GM23338 (cell line): ENCODE measurements around the gene MAP3K4. TPM values are rescaled to one million over a fixed set of nuclear protein-coding genes. Genes with fewer than 3 reads are reported as not detected.

Experiments used
- ATAC-seq: fragments of 200-7000 bp; cut with Tn5 transposase; 3 replicates; pipeline ENCODE4 v1.9.1; 2020
- DNase-seq: peaks from one replicate; pipeline ENCODE4 v3.0.0-alpha.2; 2015; ENCODE audit warnings: low spot score
- H2AFZ ChIP-seq: fragments of 200-600 bp; sonication (generic); 2 replicates; pipeline ENCODE4 v1.8.0; 2016; ENCODE audit warnings: antibody characterized with exemption, mild to moderate bottlenecking, moderate library complexity
- H3F3A ChIP-seq: fragments of 200-600 bp; sonication (generic); replicated peaks from 2 replicates; pipeline ENCODE4 v1.8.0; 2017; ENCODE audit warnings: antibody characterized with exemption, mixed run types, low read depth
- H3K27ac ChIP-seq: fragments of 200-600 bp; sonication (generic); 2 replicates; pipeline ENCODE4 v1.6.1; 2016; ENCODE audit warnings: low read depth
- H3K27me3 ChIP-seq: fragments of 200-600 bp; sonication (generic); 2 replicates; pipeline ENCODE4 v1.8.0; 2016; ENCODE audit warnings: mild to moderate bottlenecking, mixed run types, moderate library complexity; ENCODE audit not compliant: insufficient read depth
- H3K36me3 ChIP-seq: fragments of 200-600 bp; sonication (generic); 2 replicates; pipeline ENCODE4 v1.8.0; 2016; ENCODE audit warnings: mild to moderate bottlenecking; ENCODE audit not compliant: insufficient read depth
- H3K4me1 ChIP-seq: fragments of 200-600 bp; sonication (generic); 2 replicates; pipeline ENCODE4 v1.8.0; 2016; ENCODE audit warnings: mild to moderate bottlenecking, moderate library complexity; ENCODE audit not compliant: insufficient read depth
- H3K4me2 ChIP-seq: fragments of 200-600 bp; sonication (generic); 2 replicates; pipeline ENCODE4 v1.7.1; 2017; ENCODE audit warnings: mixed run types
- H3K4me3 ChIP-seq: fragments of 200-600 bp; sonication (generic); 2 replicates; pipeline ENCODE4 v1.6.1; 2016; ENCODE audit warnings: mixed run types
- H3K79me2 ChIP-seq: fragments of 200-600 bp; sonication (generic); replicated peaks from 2 replicates; pipeline ENCODE4 v1.8.0; 2017; ENCODE audit warnings: mild to moderate bottlenecking; ENCODE audit not compliant: insufficient read depth
- H3K9me2 ChIP-seq: fragments of 200-600 bp; sonication (generic); 2 replicates; pipeline ENCODE4 v1.8.0; 2017; ENCODE audit not compliant: insufficient read depth
- H4K20me1 ChIP-seq: fragments of 200-600 bp; sonication (generic); replicated peaks from 2 replicates; pipeline ENCODE4 v1.8.0; 2017; ENCODE audit warnings: mild to moderate bottlenecking; ENCODE audit not compliant: insufficient read depth
- H3K27ac Mint-ChIP-seq: 2 replicates; pipeline ENCODE4 v1.8.0; 2020; ENCODE audit warnings: inconsistent platforms, mild to moderate bottlenecking, moderate library complexity, mixed read lengths
- H3K27me3 Mint-ChIP-seq: 3 replicates; pipeline ENCODE4 v1.8.0; 2022; ENCODE audit warnings: low read depth, mild to moderate bottlenecking, moderate library complexity, mixed read lengths, inconsistent platforms; ENCODE audit not compliant: insufficient read depth, poor library complexity
- H3K36me3 Mint-ChIP-seq: 3 replicates; pipeline ENCODE4 v1.8.0; 2021; ENCODE audit warnings: low read depth, mild to moderate bottlenecking, inconsistent platforms, moderate library complexity, mixed read lengths
- H3K4me1 Mint-ChIP-seq: 3 replicates; pipeline ENCODE4 v1.8.0; 2020; ENCODE audit warnings: mild to moderate bottlenecking, inconsistent platforms, mixed read lengths
- H3K4me3 Mint-ChIP-seq: 3 replicates; pipeline ENCODE4 v1.8.0; 2021; ENCODE audit warnings: moderate library complexity, mild to moderate bottlenecking, inconsistent platforms, mixed read lengths
- H3K9me3 Mint-ChIP-seq: 3 replicates; pipeline ENCODE4 v1.8.0; 2020; ENCODE audit warnings: moderate library complexity, mild to moderate bottlenecking, inconsistent platforms, mixed read lengths
- CREB1 ChIP-seq: fragments of 250-450 bp; sonication (Bioruptor Pico); IDR thresholded peaks from 2 replicates; pipeline ENCODE4 v1.5.0; 2020; ENCODE audit warnings: low read depth, mild to moderate bottlenecking, moderate library complexity
- CTCF ChIP-seq, 2 experiments: fragments of 200-600 bp in 1 of 2; sonication (generic) in 1 of 2; conservative IDR thresholded peaks; 2 replicates each; pipeline versions ENCODE4 v1.5.1 to v1.6.1; 2016 to 2017; ENCODE audit warnings: antibody characterized with exemption in 2 of 2, low read depth in 2 of 2, mild to moderate bottlenecking in 2 of 2, moderate library complexity in 1 of 2
- ETS1 ChIP-seq: IDR thresholded peaks from 2 replicates; pipeline ENCODE4 v1.6.1; 2016; ENCODE audit warnings: antibody characterized with exemption
- EZH2phosphoT487 ChIP-seq: fragments of 200-600 bp; sonication (generic); IDR thresholded peaks from one replicate; pipeline ENCODE4 v1.8.1; 2018; ENCODE audit warnings: antibody characterized with exemption; ENCODE audit not compliant: unreplicated experiment
- JUNB ChIP-seq: IDR thresholded peaks from one replicate; pipeline ENCODE4 v1.6.1; 2016; ENCODE audit warnings: antibody characterized with exemption; ENCODE audit not compliant: unreplicated experiment
- NANOG ChIP-seq: IDR thresholded peaks from 2 replicates; pipeline ENCODE4 v1.6.1; 2016; ENCODE audit warnings: antibody characterized with exemption, borderline replicate concordance
- POLR2AphosphoS5 ChIP-seq: IDR thresholded peaks from 2 replicates; pipeline ENCODE4 v1.6.1; 2016; ENCODE audit warnings: antibody characterized with exemption, low read depth
- REST ChIP-seq: IDR thresholded peaks from one replicate; pipeline ENCODE4 v1.6.1; 2018; ENCODE audit warnings: antibody characterized with exemption; ENCODE audit not compliant: unreplicated experiment
- STAT1 ChIP-seq: IDR thresholded peaks from one replicate; pipeline ENCODE4 v1.6.1; 2016; ENCODE audit warnings: antibody characterized with exemption; ENCODE audit not compliant: unreplicated experiment
- ZNF114 ChIP-seq: fragments of 250-450 bp; sonication (Bioruptor Pico); IDR thresholded peaks from 2 replicates; pipeline ENCODE4 v1.5.0; 2020; ENCODE audit warnings: mild to moderate bottlenecking, moderate library complexity
- ZNF331 ChIP-seq: fragments of 250-450 bp; sonication (Bioruptor Pico); IDR thresholded peaks from 2 replicates; pipeline ENCODE4 v1.5.0; 2020; ENCODE audit warnings: low read depth, mild to moderate bottlenecking, moderate library complexity
- polyA plus RNA-seq: library from polyadenylated mRNA; unstranded; fragments of >200 nt; fragmentation: Nextera tagmentation; extraction: Ambion mirVana; gene quantifications from 2 replicates; pipeline ENCODE4 v1.2.1, GENCODE V29; 2016
- total RNA-seq: library from RNA; depleted of rRNA; stranded (reverse); fragments of >200 nt; shearing (Covaris generic); gene quantifications from 2 replicates; pipeline ENCODE4 v1.2.3, GENCODE V29; 2014

The MAP3K4 gene
- total and polyA plus RNA-seq, 2 experiments from 2014 or later = 44.4 to 48.8 TPM

GRCh38 chr6:161048641-161049040, 57.1 kb downstream of the MAP3K4 start:
- H3F3A ChIP-seq = no peaks in the 10 kb centered on the region
- no peaks in the 10 kb centered on the region; the same call in 1 of the 2 replicates for H3K36me3 ChIP-seq
- no peak for ATAC-seq
- no peaks in the 10 kb centered on the region for H3K4me1 ChIP-seq
- no peak overlapping the region for H3K27ac ChIP-seq
- H4K20me1 ChIP-seq = peaks cover 4% of the 10 kb centered on the region; the same call in 1 of the 2 replicates
- H3K79me2 ChIP-seq = peaks cover 30% of the 10 kb centered on the region
- no peak for TF ChIP-seq REST
- TF ChIP-seq NANOG = no peak
- no peak for TF ChIP-seq ETS1
- no peak for TF ChIP-seq CTCF (conservative IDR thresholded peaks at IDR 0.05; ENCODE audit: low read depth in 2 of 2)
- no peak for TF ChIP-seq JUNB
- TF ChIP-seq ZNF114 (CRISPR knock-in tag) = no peak
- no peak for TF ChIP-seq CREB1 (CRISPR knock-in tag)
- TF ChIP-seq POLR2AphosphoS5 = no peak
- no peak for TF ChIP-seq EZH2phosphoT487
- no peak for TF ChIP-seq STAT1
- TF ChIP-seq ZNF331 (CRISPR knock-in tag) = no peak
- H3K4me2 ChIP-seq = no peak overlapping the region
- no peaks in the 10 kb centered on the region for H3K27me3 ChIP-seq
- no peaks in the 10 kb centered on the region; the same call in 2 of the 3 replicates for H3K36me3 Mint-ChIP-seq
- no peak overlapping the region for H3K4me3 ChIP-seq
- no peak for DNase-seq
- no peak overlapping the region for H2AFZ ChIP-seq
- no peak overlapping the region for H3K4me3 Mint-ChIP-seq
- H3K9me2 ChIP-seq = no peaks in the 10 kb centered on the region
- H3K4me1 Mint-ChIP-seq = no peaks in the 10 kb centered on the region
- H3K27me3 Mint-ChIP-seq = no peaks in the 10 kb centered on the region
- no peaks in the 10 kb centered on the region for H3K9me3 Mint-ChIP-seq
- H3K27ac Mint-ChIP-seq = no peak overlapping the region
